ENCODE results near the gene TENT4B. TPM values are rescaled to one million over a fixed set of nuclear protein-coding genes. Genes with fewer than 3 reads are reported as not detected.
"Not testable (repeated sequence)": the region's sequence is repeated elsewhere in the genome, so short reads cannot be mapped to it uniquely, and the experiment has no call there.

Gene TENT4B
- total RNA-seq, 1 experiment from 2014 or later: 13.0 TPM

- H3K14ac ChIP-seq (ENCODE audit: insufficient read depth, low read length): no peak overlapping the region
- DNase-seq: no peak
- Mint-ChIP-seq H3K4me1 (peaks cover 14% of the 10 kb centered on the region in 2 experiments), H3K36me3 (ENCODE audit: insufficient read depth in 1 of 3, low read depth in 3 of 3) (no peaks in the 10 kb centered on the region; a peak in 1 of 7 replicates), H3K27me3 (ENCODE audit: low read depth) (peaks cover 3% of the 10 kb centered on the region), H3K27ac (no peak overlapping the region), H3K9me3 (no peaks in the 10 kb centered on the region), H3K4me3 (no peak overlapping the region)
- H3T11ph ChIP-seq (ENCODE audit: low read length): no peak overlapping the region
- no peak overlapping the region for H3K27ac ChIP-seq (ENCODE audit: insufficient read length, low read depth, low read length)
- no peaks in the 10 kb centered on the region for H3K79me1 ChIP-seq (ENCODE audit: insufficient read depth, low read depth, low read length, poor library complexity, severe bottlenecking)
- no peak for TF ChIP-seq CTCF (conservative IDR thresholded peaks at IDR 0.05)
- H2AFZ ChIP-seq (ENCODE audit: low read length): no peak overlapping the region
- H3K4me1 ChIP-seq (ENCODE audit: insufficient read depth, low read length): no peaks in the 10 kb centered on the region
- no peaks in the 10 kb centered on the region for H3K9me3 ChIP-seq (ENCODE audit: control insufficient read depth, low read depth, low read length)
- H2BK120ac ChIP-seq (ENCODE audit: low read depth, low read length, poor library complexity, severe bottlenecking): no peak overlapping the region
- H2BK20ac ChIP-seq (ENCODE audit: low read depth, low read length, poor library complexity, severe bottlenecking): no peak overlapping the region
- no peak overlapping the region for H4K91ac ChIP-seq (ENCODE audit: insufficient read length, low read depth, low read length)
- no peaks in the 10 kb centered on the region for H3K79me2 ChIP-seq (ENCODE audit: insufficient read depth, low read length)
- no peak overlapping the region for H3K4me2 ChIP-seq (ENCODE audit: insufficient read depth, insufficient read length, low read length)
- no peak overlapping the region for H2AK5ac ChIP-seq (ENCODE audit: insufficient read length, low read length)
- H3K4ac ChIP-seq (ENCODE audit: low read depth, low read length): no peak overlapping the region
- H3K27me3 ChIP-seq (ENCODE audit: insufficient read depth, low read length): no peaks in the 10 kb centered on the region
- no CpG with 5 or more reads among the region's 4 CpGs for WGBS (ENCODE audit: extremely low coverage, insufficient read length, low lambda C conversion rate)
- H2BK12ac ChIP-seq (ENCODE audit: insufficient read length, low read depth, low read length): no peak overlapping the region
- H2BK15ac ChIP-seq (ENCODE audit: low read depth, low read length): no peak overlapping the region
- no peak overlapping the region for H3K56ac ChIP-seq (ENCODE audit: insufficient read length, low read depth, low read length)
- no peak overlapping the region for H4K8ac ChIP-seq (replicated peaks; ENCODE audit: insufficient read length, low read depth, low read length)
- no peaks in the 10 kb centered on the region for H4K20me1 ChIP-seq (ENCODE audit: control insufficient read depth, insufficient read depth, insufficient read length)
- no peaks in the 10 kb centered on the region for H3K23me2 ChIP-seq (ENCODE audit: insufficient read length, low read depth, low read length, poor library complexity, severe bottlenecking)
- H2BK5ac ChIP-seq (ENCODE audit: insufficient read length, low read length): no peak overlapping the region
- H3K18ac ChIP-seq (ENCODE audit: insufficient read length, low read depth, low read length): no peak overlapping the region
- no peak overlapping the region for H3K23ac ChIP-seq (ENCODE audit: insufficient read length, low read depth, low read length)
- no peak overlapping the region for H4K5ac ChIP-seq (ENCODE audit: insufficient read length, low read depth, low read length)
- no peak overlapping the region for H3K9ac ChIP-seq (ENCODE audit: extremely low read depth, insufficient read length, low read length)
Measured at GRCh38 chr16:50126183-50126582, 26.9 kb upstream of the TENT4B start.

GRCh38 chr16:50132571-50132970 lies 20.5 kb upstream of the TENT4B start:
- H4K91ac ChIP-seq (ENCODE audit: insufficient read length, low read depth, low read length); H2BK120ac ChIP-seq (ENCODE audit: low read depth, low read length, poor library complexity, severe bottlenecking); H4K8ac ChIP-seq (replicated peaks; ENCODE audit: insufficient read length, low read depth, low read length); H3K9me3 Mint-ChIP-seq; H3K27ac Mint-ChIP-seq; H3K36me3 Mint-ChIP-seq (ENCODE audit: insufficient read depth in 1 of 3, low read depth in 3 of 3); H3K4ac ChIP-seq (ENCODE audit: low read depth, low read length); H3K27ac ChIP-seq (ENCODE audit: insufficient read length, low read depth, low read length); H3K4me1 ChIP-seq (ENCODE audit: insufficient read depth, low read length); H2AFZ ChIP-seq (ENCODE audit: low read length); H4K20me1 ChIP-seq (ENCODE audit: control insufficient read depth, insufficient read depth, insufficient read length); H3K4me1 Mint-ChIP-seq; H3K18ac ChIP-seq (ENCODE audit: insufficient read length, low read depth, low read length); H3K4me2 ChIP-seq (ENCODE audit: insufficient read depth, insufficient read length, low read length); H3T11ph ChIP-seq (ENCODE audit: low read length); H3K9me3 ChIP-seq (ENCODE audit: control insufficient read depth, low read depth, low read length); DNase-seq; H2BK5ac ChIP-seq (ENCODE audit: insufficient read length, low read length); H3K23ac ChIP-seq (ENCODE audit: insufficient read length, low read depth, low read length); H3K79me1 ChIP-seq (ENCODE audit: insufficient read depth, low read depth, low read length, poor library complexity, severe bottlenecking); H3K4me3 Mint-ChIP-seq; H3K56ac ChIP-seq (ENCODE audit: insufficient read length, low read depth, low read length); H2BK12ac ChIP-seq (ENCODE audit: insufficient read length, low read depth, low read length); H3K27me3 Mint-ChIP-seq (ENCODE audit: low read depth); H2BK15ac ChIP-seq (ENCODE audit: low read depth, low read length); H3K79me2 ChIP-seq (ENCODE audit: insufficient read depth, low read length); H2BK20ac ChIP-seq (ENCODE audit: low read depth, low read length, poor library complexity, severe bottlenecking); H3K27me3 ChIP-seq (ENCODE audit: insufficient read depth, low read length); H3K14ac ChIP-seq (ENCODE audit: insufficient read depth, low read length); H3K9ac ChIP-seq (ENCODE audit: extremely low read depth, insufficient read length, low read length); H2AK5ac ChIP-seq (ENCODE audit: insufficient read length, low read length); H3K23me2 ChIP-seq (ENCODE audit: insufficient read length, low read depth, low read length, poor library complexity, severe bottlenecking); H4K5ac ChIP-seq (ENCODE audit: insufficient read length, low read depth, low read length): not testable (repeated sequence)
- WGBS (ENCODE audit: extremely low coverage, insufficient read length, low lambda C conversion rate): no CpG with 5 or more reads among the region's 7 CpGs
